ENCODE results near the gene TMEM134.
A peak's percentile ranks its signal among the peaks of the same experiment; 100 is the strongest.

Gene TMEM134

GRCh38 chr11:67500831-67501715 is 32.0 kb upstream of the TMEM134 start:
- no peak for DNase-seq (ENCODE audit: low read depth)

DNA sequence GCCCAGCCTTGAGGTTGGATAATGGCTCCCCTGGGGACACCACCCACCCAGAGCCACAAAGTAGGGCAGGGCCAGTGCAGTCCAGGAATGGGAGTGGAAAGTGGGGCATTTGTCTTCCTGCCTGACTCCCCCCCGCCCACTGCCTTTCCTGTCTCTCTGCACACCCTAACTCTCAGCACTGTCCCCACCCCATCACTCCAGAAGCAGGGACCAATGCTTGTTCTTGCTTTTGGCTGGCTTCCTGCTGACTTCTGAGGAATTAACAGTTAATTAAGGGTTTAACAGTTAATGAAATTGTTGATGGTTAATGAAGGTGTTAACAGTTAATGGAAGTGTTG is 31.4 kb upstream of the TMEM134 start:
- no peak for DNase-seq (ENCODE audit: low read depth)

- no peak for DNase-seq (ENCODE audit: low read depth)
Measured at GRCh38 chr11:67499808-67500483, 30.9 kb upstream of the TMEM134 start.

DNA sequence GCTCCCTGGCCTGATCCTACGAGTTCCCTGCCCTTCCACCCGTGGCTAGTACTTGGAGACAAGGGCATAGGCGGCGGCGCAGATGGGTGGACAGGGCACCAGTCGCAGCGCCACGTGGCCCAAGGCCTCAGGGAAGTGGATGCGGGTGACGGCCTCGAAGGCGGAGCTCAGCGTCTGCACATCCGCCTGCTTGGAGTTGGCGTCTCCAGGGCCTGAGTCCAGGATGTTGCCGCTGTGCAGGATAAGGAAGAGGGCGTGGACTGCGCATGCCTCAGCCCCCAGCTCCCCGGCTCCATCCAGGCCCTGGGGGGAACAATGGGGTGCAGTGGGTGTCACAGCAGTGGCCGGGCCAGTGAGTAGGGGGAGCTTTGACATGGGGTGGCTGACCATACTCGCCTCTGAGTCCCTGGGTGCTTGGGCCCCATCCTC is 29.5 kb upstream of the TMEM134 start:
- DNase-seq (ENCODE audit: low read depth), result no peak

DNA sequence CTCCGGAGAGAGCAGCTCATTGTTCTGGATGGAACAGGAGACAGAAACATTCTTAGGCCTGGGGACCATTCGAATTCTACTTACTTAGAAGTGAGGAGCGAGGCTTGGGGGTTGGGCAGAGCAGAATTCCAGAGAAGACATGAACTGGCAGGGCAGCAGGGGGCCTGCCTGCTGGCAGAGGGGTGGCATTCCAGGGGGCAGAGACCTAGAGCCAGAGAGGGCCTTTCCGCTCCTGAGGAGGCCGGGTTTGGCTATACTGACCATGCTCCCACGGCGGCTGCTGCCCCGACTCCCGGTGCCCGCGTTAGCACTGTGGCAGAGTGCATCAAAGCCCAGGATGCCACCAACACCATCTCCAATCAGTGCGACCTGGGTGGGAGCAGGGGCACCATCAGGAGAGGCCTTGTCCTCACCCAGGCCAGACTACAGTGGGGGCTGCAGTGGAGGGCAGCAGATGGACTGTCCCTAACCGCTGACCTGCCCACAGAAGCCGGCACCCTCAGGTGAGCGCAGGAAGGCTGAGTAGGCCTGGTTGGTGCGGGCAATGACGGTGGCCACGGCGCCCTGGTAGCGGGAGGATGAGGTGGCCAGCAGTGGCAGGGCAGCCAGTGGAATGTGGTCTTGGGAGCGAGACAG is 28.7 kb upstream of the TMEM134 start:
- no peak for DNase-seq (ENCODE audit: low read depth)

- DNase-seq (ENCODE audit: low read depth), result no peak
Measured at GRCh38 chr11:67496113-67496512, 27.1 kb upstream of the TMEM134 start.

DNA sequence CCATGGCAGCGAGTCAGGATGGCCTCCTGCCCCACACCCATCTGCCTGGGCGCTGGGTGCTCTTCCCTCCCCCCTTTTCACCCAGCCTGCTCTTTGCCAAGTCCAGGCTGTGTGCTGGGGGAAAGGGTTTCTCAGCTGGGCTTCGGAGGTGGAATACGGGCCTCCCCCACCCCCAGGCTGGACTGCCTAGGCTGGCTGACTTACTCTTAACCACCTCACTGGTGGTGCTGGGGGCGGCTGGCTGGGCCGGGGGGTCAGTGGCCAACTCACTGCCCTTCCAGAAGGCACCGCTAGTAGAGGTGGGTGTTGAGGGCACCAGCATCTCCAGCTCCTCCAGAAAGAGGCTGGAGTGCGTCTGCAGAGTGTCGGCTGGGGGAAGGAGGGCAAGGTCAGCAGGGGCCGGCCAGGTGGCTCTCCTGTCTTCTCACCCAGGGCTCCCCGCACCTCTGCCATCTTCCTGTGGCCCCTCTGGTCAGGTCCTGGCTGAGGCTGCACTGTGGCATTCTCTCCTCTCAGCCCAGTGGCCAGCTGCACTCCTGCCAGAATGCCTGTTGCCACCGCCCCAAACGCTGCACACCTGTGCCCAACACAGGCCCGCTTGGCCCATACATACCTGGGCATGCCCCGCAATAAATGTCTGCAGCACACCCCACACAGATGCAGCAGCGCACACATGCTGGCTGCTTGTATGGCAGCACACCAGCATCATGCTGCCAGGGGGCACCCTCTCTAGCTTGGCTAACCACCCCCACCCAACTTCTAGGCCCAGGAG is 26.4 kb upstream of the TMEM134 start:
- no peak for DNase-seq (ENCODE audit: low read depth)

DNA sequence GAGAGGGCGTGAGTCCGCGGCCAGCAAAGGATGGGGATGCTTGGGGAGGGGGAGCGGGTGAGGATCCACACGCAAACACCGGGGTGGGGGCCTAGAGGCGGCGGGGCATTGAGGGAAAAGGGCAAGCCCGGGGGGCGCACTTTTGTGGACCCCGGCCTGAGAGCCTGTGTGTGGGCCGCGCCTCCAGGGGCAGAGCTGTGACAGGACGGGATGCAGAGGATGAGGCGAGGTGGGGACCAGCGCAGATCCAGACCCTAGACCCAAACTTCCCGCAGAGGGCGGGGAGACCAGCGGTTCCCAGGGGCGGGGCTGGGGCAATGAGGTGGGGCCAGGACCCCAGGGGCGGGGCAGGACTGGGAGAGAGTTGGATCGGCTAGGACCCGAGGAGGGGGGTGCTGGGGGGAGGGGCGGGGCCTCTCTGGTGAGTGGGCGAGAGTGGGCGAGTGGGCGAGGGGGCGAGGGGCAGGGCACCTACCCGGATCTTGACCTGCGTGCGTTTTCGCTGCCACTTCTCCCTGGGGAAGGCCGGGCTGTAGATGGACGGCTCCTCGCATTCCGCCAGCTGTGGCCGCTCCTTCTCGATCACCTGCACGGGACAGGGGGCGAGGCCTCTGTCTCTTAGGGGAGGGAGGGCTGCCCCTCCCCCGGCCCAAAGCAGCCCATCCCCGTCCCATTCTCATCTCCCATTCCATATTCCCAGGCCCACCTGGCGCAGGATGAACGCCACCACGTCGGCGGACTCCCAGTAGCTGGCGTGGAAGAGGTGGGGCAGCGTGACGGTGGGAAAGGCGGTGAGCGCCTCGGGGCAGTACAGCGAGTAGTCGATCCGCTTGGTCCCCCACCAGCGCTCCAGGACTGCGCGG is 25.6 kb upstream of the TMEM134 start:
- no peak for DNase-seq (ENCODE audit: low read depth)

DNA sequence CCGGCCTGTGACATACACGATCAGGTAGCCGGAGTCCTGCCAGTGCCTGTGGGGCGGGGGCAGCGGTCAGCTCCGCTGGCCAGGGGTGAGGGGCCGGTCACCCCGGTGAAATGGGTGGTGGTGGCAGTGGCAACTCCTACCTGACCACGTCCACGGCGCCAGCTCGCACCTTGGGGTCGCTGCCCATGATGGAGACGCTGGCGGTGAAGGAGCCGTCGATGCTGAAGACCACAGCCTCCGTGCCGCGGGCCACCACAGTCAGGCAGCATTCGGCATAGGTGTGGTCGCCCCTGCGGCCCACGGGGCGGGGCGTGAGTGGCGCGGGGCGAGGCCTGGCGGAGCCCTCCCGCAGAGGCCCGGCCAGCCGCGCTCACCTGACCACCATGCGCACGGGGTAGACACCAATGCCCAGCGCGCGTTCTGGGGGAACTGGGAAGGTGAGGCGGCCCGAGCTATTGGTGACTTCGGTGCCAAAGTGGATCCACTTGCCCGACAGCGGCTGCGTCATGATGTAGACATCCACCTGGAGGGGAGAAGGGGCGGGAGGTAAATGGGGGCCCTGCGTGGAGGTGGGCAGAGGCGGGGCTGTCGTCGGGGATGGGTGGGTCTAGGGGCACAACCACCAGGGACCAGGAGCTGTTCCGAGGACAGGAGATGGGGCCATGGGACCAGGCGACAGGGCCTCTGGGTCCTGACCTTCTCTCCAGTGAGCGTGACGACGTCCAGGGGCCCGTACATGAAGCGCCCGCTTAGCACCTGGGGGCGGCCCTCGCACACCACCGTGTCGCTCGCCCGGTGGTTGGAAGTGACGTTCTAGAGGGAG is 24.7 kb upstream of the TMEM134 start:
- no peak for DNase-seq (ENCODE audit: low read depth)

DNA sequence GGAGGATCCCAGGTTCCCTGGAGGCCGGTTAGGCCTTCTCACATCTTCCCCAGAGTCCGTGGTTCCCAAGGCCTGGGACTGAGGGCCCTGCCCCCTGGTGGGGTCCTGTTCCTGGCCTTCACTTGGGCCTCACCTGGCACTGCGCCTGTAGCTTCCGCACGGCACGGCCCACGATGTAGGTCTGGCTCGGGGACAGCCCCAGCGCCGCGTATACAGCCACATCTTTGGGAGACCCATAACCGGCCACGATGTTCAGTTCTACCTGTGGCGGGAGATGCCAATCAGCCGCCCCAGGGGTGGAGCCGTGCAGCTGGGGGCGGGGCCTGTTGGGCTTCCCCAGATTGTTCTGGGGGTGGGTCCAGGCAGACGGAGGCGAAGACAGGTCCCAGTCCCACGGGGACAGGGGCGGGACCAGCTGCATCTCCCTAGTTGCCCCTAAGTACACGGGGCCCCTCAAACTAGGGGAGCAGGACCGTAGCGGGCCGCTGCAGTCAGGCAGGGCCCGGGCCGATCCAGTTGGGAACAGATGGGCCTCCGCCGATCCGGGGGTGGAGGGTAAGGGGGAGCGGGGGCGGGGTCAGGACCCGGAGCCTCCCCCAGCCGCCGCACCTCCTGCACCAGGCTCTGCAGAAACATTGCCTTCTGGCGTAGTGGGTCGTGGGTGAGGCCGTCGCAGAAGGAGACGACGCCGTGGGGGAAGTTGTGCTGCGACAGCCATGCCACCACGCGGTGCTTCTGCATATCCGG is 23.9 kb upstream of the TMEM134 start:
- DNase-seq (ENCODE audit: low read depth), result peak; percentile 20

- no peak for DNase-seq (ENCODE audit: low read depth)
Measured at GRCh38 chr11:67492069-67492727, 23.1 kb upstream of the TMEM134 start.

GRCh38 chr11:67491276-67492068 is 22.4 kb upstream of the TMEM134 start:
- no peak for DNase-seq (ENCODE audit: low read depth)

- no peak for DNase-seq (ENCODE audit: low read depth)
Measured at GRCh38 chr11:67490727-67491065, 21.6 kb upstream of the TMEM134 start.

- no peak for DNase-seq (ENCODE audit: low read depth)
Measured at GRCh38 chr11:67489885-67490726, 21.1 kb upstream of the TMEM134 start.

DNA sequence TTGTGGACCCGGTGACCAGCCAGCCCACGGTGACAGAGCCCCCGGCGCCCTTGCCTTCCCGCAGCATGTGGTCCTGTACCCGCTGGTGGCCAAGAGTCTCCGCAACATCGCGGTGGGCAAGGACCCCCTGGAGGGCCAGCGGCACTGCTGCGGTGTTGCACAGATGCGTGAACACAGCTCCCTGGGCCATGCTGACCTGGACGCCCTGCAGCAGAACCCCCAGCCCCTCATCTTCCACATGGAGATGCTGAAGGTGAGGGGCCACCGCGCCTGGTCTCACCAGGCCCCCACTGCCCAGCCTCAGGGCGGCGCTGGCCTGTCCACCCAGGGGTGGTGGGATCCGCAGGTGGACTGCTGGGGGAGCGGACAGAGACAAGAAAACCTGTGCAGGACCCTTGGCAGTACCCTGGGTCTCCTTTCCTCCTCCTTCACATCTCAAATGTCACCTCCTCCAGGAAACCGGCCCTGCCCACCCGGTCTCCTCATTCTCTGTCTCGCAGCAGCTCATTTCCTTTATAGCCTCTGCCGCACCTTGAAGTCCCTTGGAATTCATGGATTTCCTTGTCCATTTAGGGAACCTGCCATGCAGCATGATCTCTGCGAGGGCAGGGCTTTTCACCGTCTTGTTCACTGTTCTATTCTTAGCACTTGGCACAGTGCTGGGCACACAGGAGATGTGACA is 20.3 kb upstream of the TMEM134 start:
- no peak for DNase-seq (ENCODE audit: low read depth)

- peak; percentile 29 for DNase-seq (ENCODE audit: low read depth)
Measured at GRCh38 chr11:67486481-67487195, 17.6 kb upstream of the TMEM134 start.

All from activated T-cell treated with anti-CD3 and anti-CD28 coated beads for 24 hours (primary cell).